Activated CD8-positive, alpha-beta memory T cell treated with anti-CD3 and anti-CD28 coated beads for 36 hours (primary cell): Measurements from ENCODE around the gene CHD2. TPM values are rescaled to one million over a fixed set of nuclear protein-coding genes. Genes with fewer than 3 reads are reported as not detected.

Experiments used
- CTCF ChIA-PET: fragments of 350-600 bp; sonication (Branson Sonifier 250); formaldehyde crosslinking; loops from one replicate; lab custom pipeline; 2021; ENCODE audit warnings: antibody characterized with exemption; lab: Charles Lee
- POLR2A ChIA-PET: fragments of 350-600 bp; sonication (Branson Sonifier 250); formaldehyde crosslinking; loops from one replicate; lab custom pipeline; 2021; ENCODE audit warnings: antibody characterized with exemption; lab: Charles Lee
- total RNA-seq, 2 experiments: library from RNA; stranded (reverse); gene quantifications; one replicate each; pipeline ENCODE4 v1.2.3, GENCODE V29; 2021

Gene CHD2
- total RNA-seq, 2 experiments from 2014 or later: 90.6 to 92.3 TPM

DNA sequence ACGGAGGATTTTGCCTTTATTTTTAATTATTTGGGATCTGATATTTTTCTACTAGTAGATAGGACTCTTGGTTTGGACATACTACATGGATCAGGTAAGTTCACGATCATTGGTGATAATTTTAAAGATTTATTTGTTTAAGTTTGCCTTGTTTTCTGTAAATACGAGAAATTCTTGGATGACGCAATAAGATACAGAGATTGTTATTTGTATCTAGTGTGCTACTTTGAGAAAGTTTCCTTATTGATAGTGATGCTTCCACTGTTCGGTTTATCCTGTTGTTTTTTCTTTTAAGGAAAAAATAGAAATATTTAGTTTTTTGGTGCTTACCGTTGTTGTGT, 577 bp downstream of the CHD2 start:
- CTCF ChIA-PET: interaction anchor here (0.6 to 4.7 kb wide), 6 partner anchors 9 to 97 kb away, joined by 4 to 31 read pairs (median 6); no protein-coding TSS in a partner anchor

DNA sequence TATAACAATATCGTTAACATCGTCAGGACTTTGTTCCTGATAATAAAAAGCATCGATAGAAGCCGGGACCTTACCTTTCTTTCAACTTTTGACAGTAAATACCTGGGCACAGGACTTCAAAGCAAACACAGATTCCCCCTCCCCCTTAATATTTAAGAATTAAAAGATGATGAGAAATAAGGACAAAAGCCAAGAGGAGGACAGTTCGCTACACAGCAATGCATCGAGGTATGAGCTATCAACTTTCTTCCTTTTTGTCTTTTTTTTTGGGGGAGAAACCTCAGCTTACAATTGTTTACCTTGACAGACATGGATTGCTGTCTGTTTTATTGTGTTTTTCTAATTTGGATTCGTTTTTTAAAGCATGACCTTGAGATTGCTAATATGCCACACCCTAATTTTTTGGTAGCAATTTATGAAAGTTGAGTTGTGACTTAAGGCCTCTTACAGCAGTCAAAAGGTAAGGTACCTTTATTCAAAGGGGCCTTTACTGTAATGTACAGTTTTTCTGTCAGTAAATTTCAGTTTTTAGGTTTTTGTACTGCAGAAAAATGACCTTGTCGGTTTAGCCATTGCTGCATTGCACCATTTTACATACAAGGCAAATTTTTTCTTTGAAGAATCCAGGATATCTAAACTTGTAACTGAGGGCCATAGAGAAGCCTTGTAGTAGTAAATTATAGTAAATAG, 1.1 kb downstream of the CHD2 start:
- POLR2A ChIA-PET: interaction anchor here (0.5 to 10.1 kb wide), 7 partner anchors 13 to 93 kb away, joined by 3 to 226 read pairs (median 8); no protein-coding TSS in a partner anchor
- CTCF ChIA-PET: interaction anchor here (0.9 to 4.7 kb wide), 6 partner anchors 14 to 98 kb away, joined by 4 to 31 read pairs (median 6); no protein-coding TSS in a partner anchor

More for the DNA sequence above, 577 bp downstream of the CHD2 start:
- POLR2A ChIA-PET: interaction anchor here (0.5 to 10.1 kb wide), 8 partner anchors 8 to 93 kb away, joined by 3 to 226 read pairs (median 6); no protein-coding TSS in a partner anchor

DNA sequence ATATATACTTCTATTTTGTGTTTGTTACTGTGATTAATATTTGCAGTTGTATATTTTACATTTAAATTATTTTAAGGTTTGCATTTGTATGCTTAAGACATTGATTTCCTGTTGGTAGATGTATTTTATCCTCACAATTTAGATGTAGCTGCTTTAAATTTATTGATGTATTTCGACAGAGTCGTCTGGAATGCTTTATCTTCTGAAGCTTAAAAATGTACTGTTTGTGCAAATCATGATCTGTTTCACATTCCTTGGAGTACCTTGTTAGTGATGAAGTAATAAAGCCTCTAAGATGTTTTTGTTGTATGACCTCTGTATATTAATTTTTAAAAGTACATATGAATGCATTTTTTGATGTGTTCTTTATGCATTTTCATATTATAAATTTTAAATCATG, 1.9 kb downstream of the CHD2 start:
- ChIA-PET POLR2A (interaction anchor here (1.0 to 10.1 kb wide), 5 partner anchors 14 to 93 kb away, joined by 3 to 226 read pairs (median 27); no protein-coding TSS in a partner anchor), CTCF (interaction anchor here (1.5 to 4.7 kb wide), 4 partner anchors 14 to 93 kb away, joined by 4 to 31 read pairs (median 12); no protein-coding TSS in a partner anchor)

DNA sequence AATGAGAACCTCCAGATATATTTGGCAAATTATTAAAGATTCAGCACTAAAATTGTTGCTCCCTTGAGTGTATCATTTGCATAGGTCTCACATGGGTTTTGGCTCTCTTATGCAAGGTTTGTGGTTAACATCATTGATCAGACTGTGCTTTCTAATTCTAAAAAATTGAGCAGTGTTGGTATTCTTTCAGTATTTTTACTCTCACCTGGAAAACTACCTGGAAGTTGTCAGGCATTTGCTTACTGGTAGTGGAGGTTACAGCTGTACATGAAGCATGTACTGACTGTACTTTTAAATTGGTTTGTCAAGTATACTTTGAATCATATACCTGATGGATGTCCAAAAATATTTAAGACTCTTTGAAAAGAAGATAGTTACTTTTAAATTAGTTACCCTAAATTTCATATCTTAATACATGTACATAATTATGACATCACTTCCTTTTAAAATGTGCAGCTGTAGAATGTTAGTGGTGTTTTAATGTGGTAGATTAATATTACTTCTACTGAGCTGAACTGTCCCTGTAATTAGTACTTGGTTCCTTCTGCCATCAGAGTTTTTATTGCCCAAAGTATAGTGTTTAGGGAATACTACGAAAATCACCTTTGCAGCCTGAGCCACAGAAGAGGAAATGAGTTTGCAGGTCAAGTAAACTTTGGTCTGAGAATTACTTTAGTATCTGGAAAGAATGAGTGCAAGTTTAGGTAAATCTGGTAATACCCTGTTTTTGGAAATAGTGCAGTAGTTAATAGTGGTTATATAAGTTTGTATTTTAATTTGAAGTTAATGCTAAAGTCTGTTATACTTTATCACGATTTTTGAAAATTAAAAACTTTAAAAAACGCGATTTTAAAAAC, 2.8 kb downstream of the CHD2 start:
- ChIA-PET POLR2A (interaction anchor here (0.6 to 10.1 kb wide), 6 partner anchors 10 to 94 kb away, joined by 4 to 226 read pairs (median 16); no protein-coding TSS in a partner anchor), CTCF (interaction anchor here (1.0 to 4.7 kb wide), 4 partner anchors 13 to 94 kb away, joined by 5 to 31 read pairs (median 12); no protein-coding TSS in a partner anchor)

DNA sequence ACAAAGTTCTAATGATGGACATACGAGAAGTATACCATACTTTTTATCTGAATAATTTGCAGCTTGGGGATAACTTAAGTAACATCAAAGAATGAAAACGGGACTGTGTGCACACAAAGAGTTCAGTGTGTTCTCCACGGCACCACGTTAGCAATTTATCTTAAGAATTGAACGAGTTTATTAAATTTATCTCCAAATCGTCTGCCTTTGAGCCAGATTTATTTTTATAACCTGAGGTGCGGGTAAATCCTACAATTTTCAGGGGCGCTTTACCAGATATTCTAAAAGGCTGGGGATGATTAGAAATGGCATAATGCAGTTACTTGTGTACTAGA, 3.5 kb downstream of the CHD2 start:
- ChIA-PET CTCF (interaction anchor here (1.0 to 4.7 kb wide), 5 partner anchors 12 to 94 kb away, joined by 3 to 31 read pairs (median 7); no protein-coding TSS in a partner anchor), POLR2A (interaction anchor here (0.6 to 10.1 kb wide), 5 partner anchors 15 to 99 kb away, joined by 3 to 226 read pairs (median 20); no protein-coding TSS in a partner anchor)

DNA sequence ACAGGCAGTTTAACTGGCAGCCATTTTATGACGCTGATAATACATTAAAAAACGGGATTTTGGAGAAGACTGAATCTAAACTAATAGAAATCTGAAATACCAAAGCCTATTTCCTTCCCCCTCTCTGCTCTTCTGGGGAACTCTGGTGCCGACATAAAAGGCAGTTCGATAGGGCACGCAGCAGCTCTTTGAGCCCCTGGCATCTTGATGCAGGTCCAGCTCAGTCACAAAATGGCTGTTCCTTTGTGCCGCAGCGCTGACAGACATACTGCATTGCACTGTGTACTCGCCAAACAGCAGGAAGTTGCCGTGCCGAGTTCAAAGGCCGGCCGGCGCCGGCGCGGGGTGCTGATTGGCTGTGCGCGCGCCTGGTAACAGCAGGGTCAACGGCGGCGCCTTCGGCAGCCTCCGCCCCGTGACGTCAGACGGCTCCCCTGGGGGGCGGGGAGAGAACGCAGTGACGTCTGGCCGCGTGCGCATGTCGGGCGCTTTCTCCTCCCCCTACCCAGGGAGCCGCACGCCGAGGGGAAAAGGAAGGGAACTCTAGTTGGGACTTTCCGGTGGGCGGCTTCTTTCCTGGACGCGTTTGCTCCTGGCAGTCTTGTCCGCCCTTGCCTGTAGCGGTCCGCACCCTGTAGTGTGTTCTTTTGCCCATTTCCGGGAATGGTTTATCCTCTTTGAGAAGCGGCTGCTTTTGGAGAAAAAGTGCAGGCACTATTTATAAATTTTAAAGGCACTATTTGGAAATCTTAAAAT, 4.0 kb downstream of the CHD2 start:
- CTCF ChIA-PET: interaction anchor here (1.0 to 4.7 kb wide), 5 partner anchors 11 to 95 kb away, joined by 3 to 31 read pairs (median 17); no protein-coding TSS in a partner anchor
- POLR2A ChIA-PET: interaction anchor here (0.6 to 10.1 kb wide), 5 partner anchors 16 to 100 kb away, joined by 3 to 226 read pairs (median 20); no protein-coding TSS in a partner anchor

DNA sequence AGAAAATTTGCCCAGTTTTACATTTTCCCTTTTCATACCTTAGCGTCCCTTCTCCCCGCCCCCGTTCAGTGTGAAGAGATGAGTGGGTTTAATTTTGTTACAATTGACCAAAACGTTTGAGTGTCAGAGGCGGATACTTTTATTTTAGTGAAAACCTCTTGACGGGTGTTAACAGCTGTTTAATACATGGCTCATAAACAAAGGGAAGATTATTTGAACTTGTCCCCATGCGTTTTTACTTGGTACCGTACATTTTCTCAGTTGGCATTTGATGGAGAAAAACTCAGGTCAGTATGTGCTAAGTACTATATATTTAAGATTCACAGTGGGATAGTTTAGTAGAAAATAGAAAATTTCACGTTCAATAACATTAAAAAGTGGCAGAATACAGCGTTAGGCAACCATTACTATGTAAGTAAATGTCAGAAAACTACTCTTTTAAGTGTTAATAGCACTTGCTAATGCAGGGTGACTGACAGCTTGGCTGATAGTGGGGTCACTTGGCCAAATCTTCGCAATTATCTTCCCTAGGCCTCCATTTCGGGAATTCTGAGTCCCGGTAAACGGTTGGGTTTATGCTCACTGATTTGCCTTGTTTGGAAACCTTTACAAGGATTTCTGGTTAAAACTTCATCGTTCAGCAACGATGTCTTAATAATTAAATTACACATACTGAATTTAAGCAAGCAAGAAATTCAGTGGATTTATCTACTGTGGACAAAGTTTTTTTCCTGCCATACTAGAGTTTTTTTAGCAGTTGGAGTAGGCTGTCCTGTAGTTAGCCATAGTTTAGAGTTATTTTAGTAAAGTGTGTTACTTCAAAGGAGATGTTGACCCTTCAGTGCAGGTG, 4.8 kb downstream of the CHD2 start:
- ChIA-PET CTCF (interaction anchor here (1.4 to 4.4 kb wide), 3 partner anchors 16 to 96 kb away, joined by 3 to 23 read pairs (median 17); no protein-coding TSS in a partner anchor), POLR2A (interaction anchor here (0.5 to 10.1 kb wide), 5 partner anchors 16 to 96 kb away, joined by 3 to 226 read pairs (median 11); no protein-coding TSS in a partner anchor)

DNA sequence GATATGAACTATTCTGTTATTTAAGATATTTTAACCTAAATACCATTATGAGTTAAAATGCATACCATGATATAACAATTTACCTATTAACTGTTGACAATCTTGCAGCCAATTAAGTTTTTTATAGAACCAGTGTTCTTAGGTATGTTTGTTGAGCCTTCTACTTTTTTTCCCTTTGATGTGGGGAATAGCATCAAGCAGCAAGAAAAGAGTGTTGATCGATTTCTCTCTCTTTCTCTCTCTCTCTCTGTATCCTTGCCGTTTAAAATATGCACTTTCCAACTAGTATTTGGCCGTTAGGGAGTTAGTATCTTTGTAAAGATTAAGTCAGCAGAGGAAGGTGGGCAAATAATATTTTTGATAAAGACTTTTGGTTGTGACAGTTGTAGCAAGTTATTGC, 5.9 kb downstream of the CHD2 start:
- CTCF ChIA-PET: interaction anchor here (1.4 to 4.4 kb wide), 4 partner anchors 11 to 23 kb away, joined by 3 to 23 read pairs (median 9); no protein-coding TSS in a partner anchor
- POLR2A ChIA-PET: interaction anchor here (0.5 to 10.1 kb wide), 5 partner anchors 9 to 98 kb away, joined by 6 to 226 read pairs (median 7); no protein-coding TSS in a partner anchor

DNA sequence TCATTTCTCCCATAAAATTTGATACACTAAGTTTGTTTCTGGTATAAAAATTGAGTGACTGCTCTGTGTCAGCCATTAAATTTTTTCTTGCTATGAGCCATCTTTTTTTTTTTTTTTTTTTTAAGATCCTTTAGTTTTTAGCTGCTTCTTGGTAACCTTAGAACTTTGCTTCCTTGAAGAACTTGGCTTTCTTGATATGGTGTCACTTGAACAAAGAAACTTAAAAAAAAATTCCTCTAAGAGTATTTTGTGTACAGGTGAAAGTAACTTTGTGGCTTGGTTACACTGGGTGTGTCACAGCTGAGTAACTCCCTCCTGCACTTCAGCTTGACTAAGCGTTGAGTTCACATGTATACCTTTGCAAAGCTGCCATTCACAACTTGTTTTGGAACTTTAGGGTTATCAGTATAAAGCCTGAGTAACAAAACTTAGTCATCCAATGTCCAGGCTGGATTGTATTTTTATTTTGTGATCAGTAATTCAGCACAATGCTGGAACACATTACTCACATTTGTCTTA, 6.5 kb downstream of the CHD2 start:
- ChIA-PET CTCF (interaction anchor here (0.7 to 4.4 kb wide), 7 partner anchors 10 to 210 kb away, joined by 3 to 23 read pairs (median 10); no protein-coding TSS in a partner anchor), POLR2A (interaction anchor here (1.0 to 10.1 kb wide), 7 partner anchors 9 to 99 kb away, joined by 6 to 226 read pairs (median 7); no protein-coding TSS in a partner anchor)

DNA sequence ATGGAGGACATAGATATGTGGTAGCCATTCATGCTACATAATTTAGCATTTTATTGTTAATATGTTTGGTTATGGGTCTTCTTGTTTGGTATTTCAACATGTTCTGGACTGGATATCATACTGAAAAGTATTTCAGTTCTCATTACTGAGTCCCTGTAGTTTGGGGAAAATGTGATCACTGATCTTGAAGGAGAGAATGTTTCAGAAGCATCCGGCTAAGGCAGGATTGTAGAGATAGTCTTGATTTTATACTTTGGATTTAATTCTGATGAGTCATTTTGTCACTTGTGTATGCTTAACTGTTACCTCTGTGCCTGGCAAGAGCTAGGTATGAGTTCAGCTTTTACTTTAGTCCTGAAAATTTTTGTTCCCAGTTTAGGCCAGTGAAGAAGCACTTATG, 7.1 kb downstream of the CHD2 start:
- CTCF ChIA-PET: interaction anchor here (1.4 to 4.4 kb wide), 6 partner anchors 9 to 98 kb away, joined by 4 to 23 read pairs (median 10); no protein-coding TSS in a partner anchor
- POLR2A ChIA-PET: interaction anchor here (0.5 to 10.1 kb wide), 9 partner anchors 11 to 106 kb away, joined by 3 to 226 read pairs (median 7); no protein-coding TSS in a partner anchor

DNA sequence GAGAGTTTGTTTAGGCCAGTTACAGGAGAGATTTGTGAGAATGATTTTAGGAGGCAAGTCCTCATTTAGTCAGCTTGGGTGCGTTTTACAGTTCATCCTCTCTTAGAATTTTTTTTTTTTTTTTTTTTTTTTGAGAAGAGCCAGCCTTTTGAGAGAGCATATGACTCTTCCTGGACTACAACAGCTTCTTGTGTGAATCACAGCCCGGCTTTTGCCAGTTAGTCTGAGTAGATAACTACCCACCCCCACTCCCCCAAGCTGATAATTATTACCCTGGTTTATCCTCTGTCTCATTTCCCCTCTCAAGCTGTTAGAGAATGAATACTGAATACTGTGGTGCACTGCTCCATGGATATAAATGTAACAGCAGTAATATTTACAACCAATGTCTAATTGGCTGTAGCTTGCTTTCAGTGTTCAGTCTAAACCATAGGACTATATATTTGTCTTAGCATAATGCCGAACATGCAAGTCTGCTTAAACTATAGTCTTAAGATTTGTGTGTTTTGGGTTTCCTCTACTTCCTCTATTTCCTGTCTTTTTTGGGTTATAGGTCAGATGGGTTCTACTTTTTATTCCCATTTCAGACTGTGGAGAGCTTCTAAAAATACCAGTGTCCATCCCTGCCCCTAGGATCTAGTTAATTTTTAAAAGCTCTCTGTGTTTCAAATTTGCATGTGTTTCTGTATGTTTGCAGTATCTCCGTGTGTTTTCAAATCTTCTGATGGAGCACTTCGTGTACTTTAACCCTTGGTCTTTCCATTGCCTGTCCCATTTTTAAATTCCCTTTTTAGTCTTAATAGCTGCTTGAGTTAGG, 8.0 kb downstream of the CHD2 start:
- CTCF ChIA-PET: interaction anchor here (0.5 to 4.4 kb wide), 8 partner anchors 9 to 413 kb away, joined by 3 to 23 read pairs (median 10); no protein-coding TSS in a partner anchor
- POLR2A ChIA-PET: interaction anchor here (0.6 to 10.1 kb wide), 12 partner anchors 8 to 100 kb away, joined by 3 to 226 read pairs (median 6); partner anchors contain the start of gene CHD2

DNA sequence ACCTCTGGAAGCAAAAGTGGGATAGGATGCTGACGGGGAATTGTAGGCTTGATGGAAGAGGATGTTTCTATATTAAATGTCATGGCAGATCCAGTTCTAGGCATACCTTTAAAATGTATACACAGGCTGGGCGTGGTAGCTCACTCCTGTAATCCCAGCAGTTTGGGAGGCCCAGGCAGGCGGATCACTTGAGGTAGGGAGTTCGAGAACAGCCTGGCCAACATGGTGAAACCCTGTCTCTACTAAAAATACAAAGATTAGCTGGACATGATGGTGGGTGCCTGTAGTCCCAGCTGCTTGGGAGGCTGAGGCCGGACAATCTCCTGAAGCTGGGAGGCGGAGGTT, 8.6 kb downstream of the CHD2 start:
- ChIA-PET POLR2A (interaction anchor here (0.6 to 10.1 kb wide), 6 partner anchors 9 to 101 kb away, joined by 3 to 226 read pairs (median 7); partner anchors contain the start of gene CHD2), CTCF (interaction anchor here (0.8 to 4.4 kb wide), 6 partner anchors 8 to 105 kb away, joined by 3 to 23 read pairs (median 10); no protein-coding TSS in a partner anchor)

DNA sequence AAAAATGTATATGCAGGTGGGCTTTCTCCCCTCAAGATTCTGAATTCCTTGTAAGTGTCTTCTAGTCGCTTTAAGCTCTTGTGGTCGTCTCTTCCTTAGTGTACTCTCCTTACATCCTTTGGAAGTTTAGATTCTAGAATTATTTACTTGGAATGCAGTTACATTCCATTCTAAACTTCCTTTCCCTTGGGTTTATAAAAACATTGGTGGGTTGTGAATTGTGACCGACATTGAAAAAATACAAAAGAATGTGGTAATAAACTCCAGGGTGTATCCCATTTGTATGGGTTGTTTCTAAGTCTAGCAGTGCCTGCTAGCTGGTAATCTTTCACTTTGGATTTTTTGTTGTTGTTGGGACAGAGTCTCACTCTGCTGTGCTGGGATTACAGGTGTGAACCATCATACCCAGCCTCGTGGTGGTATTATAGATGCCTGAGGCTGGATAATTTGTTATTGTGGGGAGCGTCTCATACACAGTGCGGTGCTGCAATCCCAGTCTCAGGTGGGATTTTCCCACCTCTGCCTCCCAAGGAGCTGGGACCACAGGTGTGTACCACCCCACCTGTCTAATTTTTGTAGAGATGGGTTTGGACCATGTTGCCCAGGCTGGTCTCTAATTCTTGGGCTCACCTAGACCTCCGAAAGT, 9.1 kb downstream of the CHD2 start:
- CTCF ChIA-PET: interaction anchor here (0.8 to 3.1 kb wide), 3 partner anchors 7 to 78 kb away, joined by 3 to 14 read pairs (median 11); no protein-coding TSS in a partner anchor
- POLR2A ChIA-PET: interaction anchor here (0.9 to 10.1 kb wide), 4 partner anchors 9 to 101 kb away, joined by 3 to 226 read pairs (median 12); partner anchors contain the start of gene CHD2

DNA sequence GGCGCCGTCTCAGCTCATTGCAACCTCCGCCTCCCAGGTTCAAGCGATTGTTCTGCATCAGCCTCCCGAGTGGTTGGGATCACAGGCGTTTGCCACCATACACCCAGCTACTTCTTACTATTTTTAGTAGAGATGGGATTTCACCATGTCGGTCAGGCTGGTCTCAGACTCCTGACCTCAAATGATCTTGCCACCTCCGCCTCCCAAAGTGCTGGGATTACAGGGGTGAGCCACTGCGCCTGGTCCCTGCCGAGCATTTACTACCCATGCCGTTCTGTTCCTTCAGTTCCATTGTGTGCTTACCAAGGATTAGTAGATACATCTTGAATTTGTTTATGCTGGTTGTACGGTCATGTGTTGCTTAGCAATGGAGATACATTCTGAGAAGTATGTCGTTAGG, 10.3 kb downstream of the CHD2 start:
- POLR2A ChIA-PET: interaction anchor here (0.7 kb wide), 1 partner anchor 20 kb away, joined by 19 read pairs; no protein-coding TSS in a partner anchor

More for the DNA sequence above, 10.3 kb downstream of the CHD2 start:
- CTCF ChIA-PET: interaction anchor here (0.7 kb wide), 1 partner anchor 10 kb away, joined by 4 read pairs; the partner anchor contains the start of gene CHD2
